A549 (cell line): Measurements from ENCODE around the gene PDGFD. TPM values are rescaled to one million over a fixed set of nuclear protein-coding genes. Genes with fewer than 3 reads are reported as not detected.
A peak's percentile ranks its signal among the peaks of the same experiment; 100 is the strongest.

Experiments
- ATAC-seq, 2 experiments: fragments of 200-7000 bp in 1 of 2; fragments of >200 bp in 1 of 2; cut with Nextera tagmentation in 1 of 2; cut with Tn5 transposase in 1 of 2; 3 replicates each; pipeline versions ENCODE4 v1.8.0 to v1.9.1; 2018 to 2020; ENCODE audit warnings: mild to moderate bottlenecking in 1 of 2, moderate library complexity in 1 of 2
- CTCF ChIA-PET: fragments of 300-600 bp; sonication (Branson Sonifier 250); formaldehyde crosslinking; extraction: SDS; loops from one replicate; lab custom pipeline; 2021; ENCODE audit warnings: antibody characterized with exemption, inconsistent platforms; lab: Yijun Ruan, JAX
- POLR2A ChIA-PET: fragments of 350-600 bp; formaldehyde crosslinking; extraction: SDS; loops from one replicate; lab custom pipeline; 2021; ENCODE audit warnings: antibody characterized with exemption, inconsistent platforms; lab: Yijun Ruan, JAX
- DNase-seq, 2 experiments: peaks; one replicate each; pipeline versions ENCODE4 v3.0.0 to v3.0.0-alpha.2; 2011 to 2016; ENCODE audit warnings: low read depth in 1 of 2, low spot score in 1 of 2
- FAIRE-seq: peaks from 2 replicates; lab custom pipeline; 2011; peaks lifted over from hg19 to GRCh38; lab: Jason Lieb, UNC
- H3K27ac ChIP-seq, 2 experiments: fragments of >200 bp; sonication (Bioruptor Twin); formaldehyde crosslinking; 3 replicates each; pipeline ENCODE4 v1.5.1; 2016 to 2017
- H3K4me1 ChIP-seq: fragments of >200 bp; sonication (Bioruptor Twin); formaldehyde crosslinking; 3 replicates; pipeline ENCODE4 v1.6.1; 2016
- H3K4me2 ChIP-seq: fragments of >200 bp; sonication (Bioruptor Twin); formaldehyde crosslinking; 3 replicates; pipeline ENCODE4 v1.6.1; 2016
- H3K4me3 ChIP-seq: fragments of >200 bp; sonication (Bioruptor Twin); formaldehyde crosslinking; 3 replicates; pipeline ENCODE4 v1.5.1; 2016
- H3K9me3 ChIP-seq: fragments of >200 bp; sonication (Bioruptor Twin); formaldehyde crosslinking; 3 replicates; pipeline ENCODE4 v1.6.1; 2016
- CBX2 ChIP-seq: fragments of 200-600 bp; sonication (generic); IDR thresholded peaks from 2 replicates; pipeline ENCODE4 v1.6.1; 2016; ENCODE audit warnings: low read depth, mild to moderate bottlenecking, borderline replicate concordance
- CEBPB ChIP-seq, 2 experiments: fragments of >200 bp in 1 of 2; sonication (Bioruptor Twin) in 1 of 2; formaldehyde crosslinking in 1 of 2; IDR thresholded peaks; 2 replicates each; pipeline ENCODE4 v1.6.1; 2012 to 2016
- CHD4 ChIP-seq: fragments of 200-600 bp; sonication (generic); IDR thresholded peaks from 2 replicates; pipeline ENCODE4 v1.6.1; 2016; ENCODE audit warnings: antibody characterized with exemption, mild to moderate bottlenecking, borderline replicate concordance
- E2F6 ChIP-seq: IDR thresholded peaks from 2 replicates; pipeline ENCODE4 v1.6.1; 2012; ENCODE audit warnings: low read depth, borderline replicate concordance
- EHF ChIP-seq: fragments of 250-450 bp; sonication (Bioruptor Pico); IDR thresholded peaks from 2 replicates; pipeline ENCODE4 v1.5.0; 2020; ENCODE audit warnings: mild to moderate bottlenecking
- ELK1 ChIP-seq: fragments of 150-350 bp; IDR thresholded peaks from 2 replicates; pipeline ENCODE4 v1.6.1; 2014; ENCODE audit warnings: low read depth, mild to moderate bottlenecking, low read length
- EP300 ChIP-seq, 2 experiments: fragments of >200 bp; sonication (Bioruptor Twin); formaldehyde crosslinking; IDR thresholded peaks; 2 replicates in 1 of 2; 3 replicates in 1 of 2; pipeline ENCODE4 v1.6.1; 2016 to 2017
- FOSL2 ChIP-seq, 2 experiments: fragments of 450-650 bp in 1 of 2; fragments of >200 bp in 1 of 2; sonication (Bioruptor Twin) in 1 of 2; formaldehyde crosslinking; IDR thresholded peaks; 2 replicates each; pipeline versions ENCODE4 v1.5.0 to v1.6.1; 2016 to 2020; ENCODE audit warnings: mild to moderate bottlenecking in 1 of 2, moderate library complexity in 1 of 2
- GATA3 ChIP-seq: IDR thresholded peaks from 2 replicates; pipeline ENCODE4 v1.6.1; 2012; ENCODE audit warnings: borderline replicate concordance
- HOXB5 ChIP-seq: fragments of 250-450 bp; sonication (Bioruptor Pico); IDR thresholded peaks from 2 replicates; pipeline ENCODE4 v1.5.0; 2020; ENCODE audit warnings: mild to moderate bottlenecking, moderate library complexity
- JUNB ChIP-seq: fragments of >200 bp; sonication (Bioruptor Twin); formaldehyde crosslinking; IDR thresholded peaks from 2 replicates; pipeline ENCODE4 v1.6.1; 2016
- NPAS2 ChIP-seq: fragments of 250-450 bp; sonication (Bioruptor Pico); IDR thresholded peaks from 2 replicates; pipeline ENCODE4 v1.8.0; 2022; ENCODE audit warnings: mild to moderate bottlenecking, moderate library complexity, borderline replicate concordance
- NR3C1 ChIP-seq: fragments of >200 bp; sonication (Bioruptor Twin); formaldehyde crosslinking; IDR thresholded peaks from 3 replicates; pipeline ENCODE4 v1.6.1; 2017
- PBX3 ChIP-seq: IDR thresholded peaks from 2 replicates; pipeline ENCODE4 v1.6.1; 2012
- POLR2A ChIP-seq: IDR thresholded peaks from 2 replicates; pipeline ENCODE4 v1.6.1; 2012; ENCODE audit warnings: mild to moderate bottlenecking, low read length
- RAD21 ChIP-seq, 2 experiments: fragments of >200 bp in 1 of 2; sonication (Bioruptor Twin) in 1 of 2; formaldehyde crosslinking in 1 of 2; IDR thresholded peaks in 1 of 2; conservative IDR thresholded peaks in 1 of 2; 2 replicates in 1 of 2; 3 replicates in 1 of 2; pipeline ENCODE4 v1.6.1; 2012 to 2018; ENCODE audit warnings: inconsistent platforms in 1 of 2
- RCOR1 ChIP-seq: fragments of 150-350 bp; IDR thresholded peaks from 2 replicates; pipeline ENCODE4 v1.6.1; 2014; ENCODE audit warnings: antibody characterized with exemption, low read length, low read depth
- RNF2 ChIP-seq: fragments of 200-600 bp; sonication (generic); IDR thresholded peaks from 2 replicates; pipeline ENCODE4 v1.6.1; 2016; ENCODE audit warnings: low read depth, mild to moderate bottlenecking, antibody characterized with exemption, moderate library complexity, borderline replicate concordance
- TFCP2L1 ChIP-seq: fragments of 250-450 bp; sonication (Bioruptor Pico); IDR thresholded peaks from 2 replicates; pipeline ENCODE4 v1.5.0; 2021; ENCODE audit warnings: mild to moderate bottlenecking
- ZFP36 ChIP-seq: fragments of 450-650 bp; IDR thresholded peaks from 2 replicates; pipeline ENCODE4 v1.6.1; 2014; ENCODE audit warnings: borderline replicate concordance; ENCODE audit not compliant: partially characterized antibody
- WGBS: methylation state at CpG from one replicate; pipeline ENCODE4 v1.1.6; 2017; ENCODE audit errors: missing lambda C conversion rate; 5-methylcytosine and 5-hydroxymethylcytosine counted together
- polyA plus RNA-seq, 4 experiments: library from polyadenylated mRNA; depleted of rRNA in 3 of 4; stranded (reverse); fragments of >200 nt; fragmentation: RNase III in 1 of 4; extraction: RNeasy Plus Mini Kit Qiagen cat#74134 plus additional on column Dnase treatment in 1 of 4; gene quantifications; 2 replicates in 3 of 4; 3 replicates in 1 of 4; pipeline ENCODE4 v1.2.3, GENCODE V29; 2011 to 2017
- TF ChIP-seq, protein P1 (sequence below): fragments of >200 bp; sonication (Bioruptor Twin); formaldehyde crosslinking; IDR thresholded peaks from 3 replicates; pipeline ENCODE4 v1.5.1; 2016
- TF ChIP-seq, protein P2 (sequence below): fragments of 250-450 bp; sonication (Bioruptor Pico); IDR thresholded peaks from 2 replicates; pipeline ENCODE4 v1.5.0; 2020; ENCODE audit warnings: low read depth, mild to moderate bottlenecking, moderate library complexity

Gene PDGFD
- polyA plus RNA-seq, 2 of the 4 experiments (the other 2 are of a cell fraction) = 11.1 to 29.7 TPM

GRCh38 chr11:103878646-103879045, 285.3 kb downstream of the PDGFD start:
- ChIA-PET CTCF (no interaction called here), POLR2A (no interaction called here)
- H3K4me3 ChIP-seq = no peak overlapping the region
- H3K4me1 ChIP-seq = no peaks in the 10 kb centered on the region
- no peak for FAIRE-seq
- H3K4me2 ChIP-seq = no peak overlapping the region
- DNase-seq = no peak
- H3K9me3 ChIP-seq = no peaks in the 10 kb centered on the region
- H3K27ac ChIP-seq = no peak overlapping the region
- ATAC-seq = no peak
- TF ChIP-seq EP300 (IDR thresholded peaks at IDR 0.05) = no peak

DNA sequence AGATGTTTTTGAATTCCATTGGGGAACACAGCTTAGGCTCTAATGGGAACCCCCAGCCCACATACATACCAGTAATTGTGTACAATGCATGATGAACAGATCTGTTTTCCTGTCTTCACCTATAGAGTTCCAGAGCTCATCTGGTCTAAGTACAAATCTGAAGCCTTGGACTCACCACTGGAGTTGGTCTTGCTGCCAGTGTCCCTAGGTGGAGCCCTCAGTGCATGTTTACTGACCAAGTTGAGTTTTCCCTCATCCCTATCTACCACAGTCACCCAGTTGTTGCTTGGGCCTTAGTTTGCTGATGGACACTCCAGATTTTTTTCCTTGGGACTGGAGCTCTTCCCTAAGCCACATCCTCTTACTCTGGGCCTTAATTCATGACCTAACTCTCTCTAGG, 286.7 kb downstream of the PDGFD start:
- Histone ChIP-seq H3K4me2 (no peak overlapping the region), H3K9me3 (no peaks in the 10 kb centered on the region), H3K4me1 (no peaks in the 10 kb centered on the region), H3K4me3 (no peak overlapping the region), H3K27ac (no peak overlapping the region)
- FAIRE-seq (no peak), DNase-seq (peak in 1 of 2 experiments; percentile 17), ATAC-seq (no peak; a peak in 1 of 6 replicates)
- ChIA-PET CTCF (no interaction called here), POLR2A (no interaction called here)
- TF ChIP-seq EHF (CRISPR knock-in tag) (no peak), RAD21 (conservative IDR thresholded peaks at IDR 0.05 in 1 of 2, IDR thresholded peaks at IDR 0.05 in 1 of 2) (peak in 1 of 2 experiments; percentile 32; a peak in 1 of 5 replicates)
- TF ChIP-seq, protein P1, sequence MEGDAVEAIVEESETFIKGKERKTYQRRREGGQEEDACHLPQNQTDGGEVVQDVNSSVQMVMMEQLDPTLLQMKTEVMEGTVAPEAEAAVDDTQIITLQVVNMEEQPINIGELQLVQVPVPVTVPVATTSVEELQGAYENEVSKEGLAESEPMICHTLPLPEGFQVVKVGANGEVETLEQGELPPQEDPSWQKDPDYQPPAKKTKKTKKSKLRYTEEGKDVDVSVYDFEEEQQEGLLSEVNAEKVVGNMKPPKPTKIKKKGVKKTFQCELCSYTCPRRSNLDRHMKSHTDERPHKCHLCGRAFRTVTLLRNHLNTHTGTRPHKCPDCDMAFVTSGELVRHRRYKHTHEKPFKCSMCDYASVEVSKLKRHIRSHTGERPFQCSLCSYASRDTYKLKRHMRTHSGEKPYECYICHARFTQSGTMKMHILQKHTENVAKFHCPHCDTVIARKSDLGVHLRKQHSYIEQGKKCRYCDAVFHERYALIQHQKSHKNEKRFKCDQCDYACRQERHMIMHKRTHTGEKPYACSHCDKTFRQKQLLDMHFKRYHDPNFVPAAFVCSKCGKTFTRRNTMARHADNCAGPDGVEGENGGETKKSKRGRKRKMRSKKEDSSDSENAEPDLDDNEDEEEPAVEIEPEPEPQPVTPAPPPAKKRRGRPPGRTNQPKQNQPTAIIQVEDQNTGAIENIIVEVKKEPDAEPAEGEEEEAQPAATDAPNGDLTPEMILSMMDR = no peak

- FAIRE-seq (no peak), ATAC-seq (no peak), DNase-seq (no peak)
- H3K4me1 ChIP-seq = no peaks in the 10 kb centered on the region
- H3K27ac ChIP-seq = no peak overlapping the region
- 88% methylated on average over 2 of the region's 2 CpGs for WGBS
- no peaks in the 10 kb centered on the region for H3K9me3 ChIP-seq
- POLR2A ChIA-PET = no interaction called here
- no peak overlapping the region for H3K4me3 ChIP-seq
- TF ChIP-seq GATA3 (no peak), POLR2A (no peak), PBX3 (no peak), HOXB5 (CRISPR knock-in tag) (no peak), RCOR1 (no peak), NPAS2 (no peak), JUNB (no peak), CHD4 (no peak), CBX2 (no peak), E2F6 (no peak), RNF2 (no peak), CEBPB (IDR thresholded peaks at IDR 0.05) (no peak), FOSL2 (IDR thresholded peaks at IDR 0.05) (no peak), FOSL2 (CRISPR knock-in tag; IDR thresholded peaks at IDR 0.05) (no peak), TFCP2L1 (no peak), ELK1 (no peak), ZFP36 (no peak), NR3C1 (no peak)
- TF ChIP-seq, protein P2, sequence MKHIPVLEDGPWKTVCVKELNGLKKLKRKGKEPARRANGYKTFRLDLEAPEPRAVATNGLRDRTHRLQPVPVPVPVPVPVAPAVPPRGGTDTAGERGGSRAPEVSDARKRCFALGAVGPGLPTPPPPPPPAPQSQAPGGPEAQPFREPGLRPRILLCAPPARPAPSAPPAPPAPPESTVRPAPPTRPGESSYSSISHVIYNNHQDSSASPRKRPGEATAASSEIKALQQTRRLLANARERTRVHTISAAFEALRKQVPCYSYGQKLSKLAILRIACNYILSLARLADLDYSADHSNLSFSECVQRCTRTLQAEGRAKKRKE (CRISPR knock-in tag) = no peak
- CTCF ChIA-PET = no interaction called here
- no peak overlapping the region for H3K4me2 ChIP-seq
Measured at GRCh38 chr11:103875855-103876510, 288.0 kb downstream of the PDGFD start.
